HG03159 (cell line): ENCODE results near the gene BCL2L2.
"Not testable (repeated sequence)": the region's sequence is repeated elsewhere in the genome, so short reads cannot be mapped to it uniquely, and the experiment has no call there.

ENCODE experiments used
- ATAC-seq: cut with Tn5 transposase; IDR thresholded peaks from one replicate; pipeline ENCODE4 v1.9.1; 2021; ENCODE audit warnings: mild to moderate bottlenecking, moderate library complexity; ENCODE audit not compliant: unreplicated experiment

Gene BCL2L2

DNA sequence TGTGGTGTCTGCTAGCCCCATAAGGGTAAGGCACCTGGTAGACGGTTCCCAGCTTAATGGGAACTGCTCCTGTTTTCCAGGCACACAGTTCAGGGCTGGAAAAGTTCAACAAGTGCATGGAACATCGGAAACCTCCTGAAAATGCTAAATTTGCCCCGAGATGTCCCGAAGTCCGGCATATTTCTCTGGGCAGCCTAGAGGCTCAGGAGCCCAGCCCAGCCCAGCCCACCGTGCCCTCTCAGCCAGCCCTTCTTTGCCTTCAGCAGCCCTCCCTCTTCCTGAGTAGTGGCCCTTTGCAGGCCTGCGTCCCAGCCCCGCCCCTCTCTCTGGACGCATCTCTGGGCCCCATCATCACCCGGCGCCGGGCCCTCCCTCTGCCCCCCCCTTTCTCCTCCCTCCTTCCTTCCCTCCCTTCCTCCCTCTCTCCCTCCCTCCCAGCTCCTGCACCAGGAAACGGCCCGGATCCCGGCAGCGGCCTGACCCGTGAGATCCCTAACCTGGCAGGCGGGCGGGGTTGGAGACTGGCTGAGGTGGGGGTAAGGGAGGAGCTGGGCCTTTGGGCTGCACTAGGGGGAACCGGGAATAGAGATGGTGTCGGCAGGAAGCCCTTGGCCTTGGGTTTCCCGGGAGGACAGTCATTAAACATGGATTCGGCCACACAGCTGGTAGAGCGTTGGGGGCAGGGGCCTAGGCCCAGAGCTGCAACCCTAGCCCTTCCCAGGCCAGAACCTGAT is at the start of gene BCL2L2:
BCL2L2 (plus strand) TSS at position 422 of the 734 bp plus-strand sequence. CDS start 935 bp downstream, outside the sequence.
- ATAC-seq = no peak

- no peak for ATAC-seq
Measured at GRCh38 chr14:23258256-23258655, 48.4 kb upstream of the BCL2L2 start.

GRCh38 chr14:23259426-23259825 is 47.2 kb upstream of the BCL2L2 start:
- ATAC-seq = no peak

- ATAC-seq = not testable (repeated sequence)
Measured at GRCh38 chr14:23260849-23261248, 45.8 kb upstream of the BCL2L2 start.

- ATAC-seq = no peak
Measured at GRCh38 chr14:23269193-23269592, 37.4 kb upstream of the BCL2L2 start.

- no peak for ATAC-seq
Measured at GRCh38 chr14:23275412-23275811, 31.2 kb upstream of the BCL2L2 start.

DNA sequence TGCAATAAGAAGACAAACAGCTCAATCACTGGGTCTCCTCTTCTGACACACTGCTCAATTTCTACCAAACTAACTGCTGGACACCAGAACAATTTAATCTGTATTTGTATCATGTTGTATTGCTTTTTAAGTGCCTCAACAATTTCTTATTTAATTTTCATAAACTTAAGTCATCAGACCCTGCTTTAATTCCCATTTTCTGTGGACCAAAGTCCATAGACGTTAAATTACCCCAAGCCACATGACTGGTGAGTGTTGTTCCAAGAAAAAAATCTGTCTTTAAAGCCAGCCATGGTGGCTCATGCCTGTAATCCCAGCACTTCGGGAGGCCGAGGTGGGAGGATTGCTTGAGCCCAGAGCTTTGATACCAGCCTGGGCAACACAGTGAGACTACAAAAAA is 29.4 kb upstream of the BCL2L2 start:
- no peak for ATAC-seq

DNA sequence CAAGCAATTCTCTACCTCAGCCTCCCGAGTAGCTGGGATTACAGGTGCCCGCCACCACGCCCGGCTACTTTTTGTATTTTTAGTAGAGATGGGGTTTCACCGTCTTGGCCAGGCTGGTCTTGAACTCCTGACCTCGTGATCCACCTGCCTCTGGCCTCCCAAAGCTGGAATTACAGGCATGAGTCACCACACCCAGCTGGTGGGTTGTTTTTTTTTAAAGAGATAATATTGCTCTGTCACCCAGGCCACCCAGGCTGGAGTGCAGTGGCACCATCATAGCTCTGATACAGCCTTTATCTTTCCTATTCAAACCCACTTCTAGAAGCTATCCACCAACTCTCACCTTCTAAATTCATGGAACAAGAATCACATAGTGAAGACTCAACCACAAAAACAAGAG is 28.7 kb upstream of the BCL2L2 start:
- ATAC-seq = not testable (repeated sequence)

DNA sequence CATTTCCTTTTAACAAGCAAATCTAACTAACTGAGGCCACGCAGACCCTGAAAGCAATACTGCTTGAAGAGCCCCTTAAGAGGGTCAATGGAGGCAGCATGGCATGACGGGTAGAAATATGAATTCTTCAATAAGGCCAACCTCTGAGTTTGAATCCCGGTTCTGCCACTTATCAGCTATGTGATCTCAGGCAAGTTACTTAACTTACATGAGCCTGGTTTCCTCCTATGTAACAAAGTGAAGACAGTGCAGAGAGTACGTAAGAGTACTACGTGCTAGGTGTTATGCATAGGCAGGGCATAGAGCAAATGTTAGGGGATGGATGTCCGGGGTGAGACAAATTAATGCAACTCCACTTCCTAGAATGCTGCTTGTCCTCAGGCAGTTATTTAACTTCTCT is 25.4 kb upstream of the BCL2L2 start:
- no peak for ATAC-seq

- no peak for ATAC-seq
Measured at GRCh38 chr14:23284654-23285529, 21.7 kb upstream of the BCL2L2 start.

GRCh38 chr14:23285530-23286019 is 21.1 kb upstream of the BCL2L2 start:
- ATAC-seq = peak; percentile 23

DNA sequence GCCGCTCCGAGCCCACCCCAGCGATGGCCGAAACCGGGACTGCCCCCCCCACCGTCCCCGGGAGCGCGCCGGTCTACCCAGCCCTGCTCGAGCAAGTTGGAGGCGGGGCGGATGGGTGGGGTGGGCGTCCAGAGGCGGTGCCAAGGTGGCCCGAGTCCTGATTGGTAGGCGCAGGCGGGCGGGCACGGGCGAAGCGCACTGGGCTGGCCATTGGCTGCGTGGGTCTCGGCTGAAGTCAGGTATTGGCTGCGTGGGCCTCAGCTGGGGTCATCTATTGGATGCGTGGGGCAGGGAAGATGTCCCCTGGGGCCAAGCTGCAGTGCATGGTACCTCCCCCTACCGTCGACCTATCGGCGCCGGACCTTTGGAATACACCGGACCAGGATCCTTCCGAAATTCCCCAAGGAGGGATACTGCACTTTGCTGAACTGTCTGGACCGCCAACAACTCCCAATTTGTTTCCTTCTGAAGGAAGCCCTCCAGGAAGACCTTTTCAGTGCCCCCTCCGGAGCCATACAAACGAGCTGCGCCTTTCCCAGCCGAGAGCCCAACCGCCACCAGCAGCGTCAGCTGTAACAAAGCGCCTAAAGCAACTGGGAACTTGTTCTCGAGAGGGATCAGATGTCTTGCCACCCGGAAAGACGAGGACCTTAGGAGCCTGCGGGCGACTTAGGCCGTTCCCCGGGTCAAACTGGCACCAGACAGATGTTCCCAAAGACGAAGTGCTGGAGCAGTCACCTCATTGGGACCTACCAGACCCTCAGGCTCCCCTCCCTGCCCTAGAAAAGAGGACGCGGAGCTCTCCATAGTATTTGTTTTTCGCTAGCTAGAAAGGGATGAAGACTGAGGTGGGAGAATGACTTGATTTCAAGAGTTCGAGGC is 20.4 kb upstream of the BCL2L2 start, which contains the start of gene HOMEZ:
HOMEZ (minus strand) TSS at position 113 of the 882 bp plus-strand sequence. CDS start 180 bp downstream, outside the sequence.
- ATAC-seq = peak; percentile 97

DNA sequence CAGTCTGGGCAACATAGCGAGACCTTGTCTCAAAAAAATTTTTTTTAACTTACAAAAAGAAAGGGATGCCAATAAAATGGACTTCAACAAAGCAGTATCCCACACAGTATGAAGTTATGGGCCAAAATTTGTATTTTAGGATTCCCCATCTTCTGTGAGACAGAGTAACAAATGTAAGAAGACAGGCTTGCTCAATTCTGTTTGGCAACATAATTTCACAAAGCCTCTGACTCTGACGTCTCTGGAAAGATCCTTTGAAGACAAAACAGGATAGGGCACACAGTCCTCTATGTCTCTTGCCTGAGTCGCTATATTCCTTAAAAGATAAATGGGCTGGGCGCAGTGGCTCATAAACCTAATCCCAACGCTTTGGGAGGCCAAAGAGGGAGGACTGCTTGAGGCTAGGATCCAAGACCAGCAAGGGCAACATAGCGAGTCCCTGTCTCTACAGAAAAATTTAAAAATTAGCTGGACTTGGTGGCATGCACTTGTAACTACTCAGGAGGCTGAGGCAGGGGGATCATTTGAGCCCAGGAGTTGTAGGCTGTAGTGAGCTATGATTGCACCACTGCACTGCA is 19.6 kb upstream of the BCL2L2 start:
- no peak for ATAC-seq

DNA sequence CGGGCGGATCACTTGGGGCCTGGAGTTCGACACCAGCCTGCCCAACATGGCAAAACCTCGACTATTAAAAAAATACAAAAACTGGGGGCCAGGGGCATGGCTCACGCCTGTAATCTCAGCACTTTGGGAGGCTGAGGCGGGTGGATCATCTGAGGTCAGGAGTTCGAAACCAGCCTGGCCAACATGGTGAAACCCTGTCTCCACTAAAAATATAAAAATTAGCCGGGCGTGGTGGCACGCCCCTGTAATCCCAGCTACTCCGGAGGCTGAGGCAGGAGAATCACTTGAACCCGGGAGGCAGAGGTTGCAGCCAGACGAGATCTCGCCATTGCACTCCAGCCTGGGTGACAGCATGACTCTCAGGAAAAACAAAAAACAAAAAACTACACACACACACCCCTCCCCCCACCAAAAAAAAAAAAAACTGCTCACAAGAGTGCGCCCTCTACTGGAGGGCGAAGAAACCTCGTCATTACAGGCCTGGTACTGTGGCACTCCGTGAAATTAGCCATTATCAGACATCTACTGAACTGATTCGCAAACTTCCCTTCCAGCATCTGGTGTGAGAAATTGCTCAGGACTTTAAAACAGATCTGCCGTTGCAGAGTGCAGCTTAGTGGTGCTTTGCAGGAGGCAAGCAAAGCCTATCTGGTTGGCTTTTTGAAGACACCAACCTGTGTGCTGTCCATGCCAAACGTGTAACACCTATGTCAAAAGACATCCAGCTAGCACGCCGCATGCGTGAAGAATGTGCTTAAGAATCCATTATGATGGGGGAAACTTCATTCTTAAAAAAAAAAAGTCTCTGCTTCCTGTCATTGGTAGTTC is 11.7 kb upstream of the BCL2L2 start:
- no peak for ATAC-seq

DNA sequence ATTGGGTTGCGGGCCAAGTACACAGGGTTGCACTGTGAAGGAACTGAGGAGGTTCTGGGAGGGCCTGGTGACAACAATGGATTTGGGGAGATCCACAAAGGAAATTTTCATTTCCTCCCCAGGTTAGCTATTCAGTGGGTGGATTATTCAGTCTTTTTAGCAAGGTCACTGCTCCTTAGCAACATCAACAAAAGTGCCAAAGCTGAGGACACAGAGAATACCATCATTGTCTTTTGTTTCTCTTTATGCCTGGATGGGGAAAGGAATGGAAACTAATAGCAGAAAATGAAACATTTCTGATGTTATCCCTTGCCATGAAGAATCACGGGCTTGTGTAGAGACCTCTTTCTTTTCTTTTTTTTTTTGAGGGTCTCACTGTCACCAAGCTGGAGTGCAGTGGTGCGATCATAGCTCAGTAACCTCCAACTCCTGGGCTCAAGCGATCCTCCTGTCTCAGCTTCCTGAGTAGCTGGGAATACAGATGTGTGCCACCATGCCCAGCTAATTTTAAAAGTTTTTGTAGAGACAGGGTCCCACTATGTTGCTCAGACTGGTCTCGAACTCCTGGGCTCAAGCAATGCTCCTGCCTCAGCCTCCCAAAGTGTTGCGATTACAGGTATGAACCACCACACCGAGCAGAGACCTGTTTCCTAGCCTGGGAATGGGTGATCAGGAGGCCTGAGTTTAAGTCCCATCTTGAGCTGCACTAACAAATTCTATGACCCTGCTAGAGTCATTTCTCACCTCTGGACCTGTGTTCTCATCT is 10.4 kb upstream of the BCL2L2 start:
- ATAC-seq = no peak

GRCh38 chr14:23297096-23297495 is 9.5 kb upstream of the BCL2L2 start:
- no peak for ATAC-seq

DNA sequence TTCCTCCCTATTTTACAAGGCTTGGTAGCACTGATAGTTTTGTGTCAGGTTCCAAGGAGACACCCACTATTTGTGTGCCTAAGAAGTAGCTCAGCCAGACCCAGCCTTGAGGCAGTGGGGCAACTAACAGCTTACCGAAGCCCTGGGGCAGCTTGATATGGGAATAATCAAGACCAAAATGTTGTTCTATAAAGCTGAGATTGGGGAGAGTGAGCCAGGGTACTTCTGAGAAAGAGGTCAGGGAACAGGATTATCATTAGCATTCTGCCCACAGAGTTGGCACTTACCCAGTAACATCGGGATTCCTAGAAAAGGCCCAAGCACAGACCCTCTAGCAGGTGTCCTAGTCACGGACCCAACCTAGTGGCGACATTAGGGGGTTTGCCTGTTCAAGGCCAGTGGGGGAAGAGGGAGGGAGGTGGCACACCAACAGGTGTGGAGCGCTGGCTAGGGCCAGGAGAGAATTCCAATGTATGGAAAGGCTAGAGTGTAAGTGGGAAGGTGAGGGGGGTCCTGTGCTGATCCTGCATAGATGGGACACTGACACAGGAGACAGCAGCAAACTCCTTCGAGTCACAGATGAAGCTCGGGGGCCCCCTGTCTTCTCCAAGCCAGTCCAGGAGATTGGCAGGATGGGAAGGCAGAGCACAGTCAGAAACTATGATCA is 8.9 kb upstream of the BCL2L2 start:
- ATAC-seq = no peak
